ENCODE measurements around the gene DMAC2L. TPM values are rescaled to one million over a fixed set of nuclear protein-coding genes. Genes with fewer than 3 reads are reported as not detected.

DMAC2L gene
- total RNA-seq, 1 donor from 2014 or later = 8.0 TPM

Other genes starting within 250 kb of the DMAC2L start
- gene VCPKMT, start 195.8 kb upstream of the DMAC2L start, total RNA-seq = 3.8 TPM
- gene SOS2, start 80.7 kb upstream of the DMAC2L start, total RNA-seq = 9.9 TPM
- gene L2HGDH, start 95 bp upstream of the DMAC2L start, total RNA-seq = 9.2 TPM
- gene CDKL1, start 84.6 kb downstream of the DMAC2L start, total RNA-seq = 0.81 TPM
- gene MAP4K5, start 220.2 kb downstream of the DMAC2L start, total RNA-seq = 10.0 TPM
- gene ATL1, start 247.8 kb downstream of the DMAC2L start, total RNA-seq = 0.48 TPM

All from left lobe of liver (tissue), 1 donor.